Adrenal gland (tissue), 5 donors: Measurements from ENCODE around the gene PREPL.

Experiments used
- CTCF ChIP-seq, 6 experiments: fragments of 450-650 bp in 4 of 6; fragments of 200-600 bp in 2 of 6; sonication (generic) in 1 of 6; IDR thresholded peaks; 1 replicate in 5 of 6; 2 replicates in 1 of 6; pipeline versions ENCODE4 v1.5.1 to v1.8.0; 2016 to 2021; ENCODE audit warnings: antibody characterized with exemption in 6 of 6, mild to moderate bottlenecking in 2 of 6, moderate library complexity in 1 of 6
- POLR2A ChIP-seq, 2 donors: fragments of 450-650 bp; IDR thresholded peaks; one replicate each; pipeline ENCODE4 v1.6.1; 2017; ENCODE audit warnings: antibody characterized with exemption in 2 of 2, mild to moderate bottlenecking in 2 of 2, moderate library complexity in 1 of 2
- donor health status: DM: no; HTN: no; CAD: no.

- TF ChIP-seq CTCF (IDR thresholded peaks at IDR 0.05) = no peak
- TF ChIP-seq POLR2A (IDR thresholded peaks at IDR 0.05) = no peak
Measured at GRCh38 chr2:44347526-44347925, 13.8 kb downstream of the PREPL start.
